ENCODE data around the gene LMLN.

Gene LMLN

DNA sequence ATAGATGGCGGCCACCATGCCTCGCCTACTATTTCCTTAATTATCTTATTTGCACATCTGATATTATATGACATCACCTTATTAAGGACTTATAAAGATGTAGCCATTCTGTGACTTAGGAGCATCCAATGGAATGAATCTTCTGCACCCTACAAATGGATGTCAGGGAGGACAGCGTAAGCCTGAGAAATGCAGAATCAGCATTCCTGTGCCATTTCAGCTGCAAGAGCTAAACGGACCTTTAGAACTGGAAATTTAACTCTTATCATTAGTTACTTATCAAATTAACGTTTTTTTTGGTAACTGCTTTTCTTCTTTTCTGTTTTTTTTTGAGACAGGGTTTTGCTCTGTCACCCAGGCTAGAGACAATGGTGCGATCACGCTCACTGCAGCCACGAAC is 65.6 kb downstream of the LMLN start:
- H3K36me3 ChIP-seq (ENCODE audit: control insufficient read depth in 1 of 2, insufficient read depth in 2 of 2, low read length in 2 of 2), result peaks cover 0 to 3% of the 10 kb centered on the region in 2 donors
- no peaks in the 10 kb centered on the region for H3K9me3 ChIP-seq (ENCODE audit: control insufficient read depth in 1 of 2, low read length in 2 of 2)
- no peaks in the 10 kb centered on the region for H3K4me1 ChIP-seq (ENCODE audit: control insufficient read depth in 1 of 2, insufficient read depth in 2 of 2, low read length in 2 of 2)
- no peak overlapping the region for H3K9ac ChIP-seq (ENCODE audit: low read depth in 1 of 2, low read length in 2 of 2)
- H3K27ac ChIP-seq (ENCODE audit: low read depth, low read length), result no peak overlapping the region
- H3K27me3 ChIP-seq (ENCODE audit: control insufficient read depth in 1 of 2, insufficient read depth in 2 of 2, low read length in 2 of 2), result no peaks in the 10 kb centered on the region
- no peak overlapping the region for H3K4me3 ChIP-seq (ENCODE audit: low read depth in 1 of 2, low read length in 2 of 2)

GRCh38 chr3:198026620-198027019 is 66.6 kb downstream of the LMLN start:
- Histone ChIP-seq H3K4me3 (ENCODE audit: low read depth in 1 of 2, low read length in 2 of 2) (no peak overlapping the region), H3K9ac (ENCODE audit: low read depth in 1 of 2, low read length in 2 of 2) (no peak overlapping the region), H3K4me1 (ENCODE audit: control insufficient read depth in 1 of 2, insufficient read depth in 2 of 2, low read length in 2 of 2) (no peaks in the 10 kb centered on the region), H3K27ac (ENCODE audit: low read depth, low read length) (no peak overlapping the region), H3K27me3 (ENCODE audit: control insufficient read depth in 1 of 2, insufficient read depth in 2 of 2, low read length in 2 of 2) (no peaks in the 10 kb centered on the region), H3K9me3 (ENCODE audit: control insufficient read depth in 1 of 2, low read length in 2 of 2) (no peaks in the 10 kb centered on the region), H3K36me3 (ENCODE audit: control insufficient read depth in 1 of 2, insufficient read depth in 2 of 2, low read length in 2 of 2) (peaks cover 0 to 3% of the 10 kb centered on the region in 2 donors)

DNA sequence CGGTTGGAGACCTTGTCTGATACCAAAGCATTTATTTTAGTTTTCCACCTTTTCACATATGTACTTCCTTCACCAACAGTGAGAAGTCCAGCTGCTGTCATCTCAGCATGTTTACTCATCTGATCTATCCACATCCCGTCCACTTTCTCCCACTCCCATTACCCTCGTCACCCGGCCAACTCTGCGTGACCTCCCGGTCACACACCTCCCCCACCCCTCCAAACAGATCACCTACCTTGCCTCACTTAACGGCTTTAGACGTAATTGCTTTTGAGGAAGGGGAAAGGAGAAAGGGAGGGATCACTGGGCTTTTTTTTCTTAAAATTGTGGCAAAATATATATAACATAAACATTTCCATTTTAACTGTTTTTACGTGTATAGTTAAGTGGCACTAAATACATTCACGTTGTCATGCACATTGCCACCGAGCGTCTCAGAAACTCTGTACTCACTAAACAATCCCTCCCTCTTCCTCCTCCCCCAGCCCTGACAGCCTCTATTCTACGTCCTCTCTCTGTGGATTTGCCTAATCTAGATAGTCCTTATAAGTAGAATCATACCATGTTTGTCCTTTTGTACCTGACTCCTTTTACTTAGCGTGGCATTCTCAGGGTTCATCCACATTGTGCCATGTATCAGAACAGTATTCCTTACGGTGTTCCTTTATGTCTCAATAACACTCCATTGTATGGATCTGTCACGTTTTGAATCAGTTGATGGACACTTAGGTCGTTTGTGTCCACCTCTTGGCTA is 67.2 kb downstream of the LMLN start:
- Histone ChIP-seq H3K27ac (ENCODE audit: low read depth, low read length) (no peak overlapping the region), H3K4me3 (ENCODE audit: low read depth in 1 of 2, low read length in 2 of 2) (no peak overlapping the region), H3K9me3 (ENCODE audit: control insufficient read depth in 1 of 2, low read length in 2 of 2) (no peaks in the 10 kb centered on the region), H3K9ac (ENCODE audit: low read depth in 1 of 2, low read length in 2 of 2) (no peak overlapping the region), H3K27me3 (ENCODE audit: control insufficient read depth in 1 of 2, insufficient read depth in 2 of 2, low read length in 2 of 2) (no peaks in the 10 kb centered on the region), H3K36me3 (ENCODE audit: control insufficient read depth in 1 of 2, insufficient read depth in 2 of 2, low read length in 2 of 2) (peaks cover 0 to 3% of the 10 kb centered on the region in 2 donors), H3K4me1 (ENCODE audit: control insufficient read depth in 1 of 2, insufficient read depth in 2 of 2, low read length in 2 of 2) (no peaks in the 10 kb centered on the region)

GRCh38 chr3:198027799-198028390 is 67.9 kb downstream of the LMLN start:
- H3K36me3 ChIP-seq (ENCODE audit: control insufficient read depth in 1 of 2, insufficient read depth in 2 of 2, low read length in 2 of 2), result no peaks in the 10 kb centered on the region

GRCh38 chr3:198028718-198029117 is 68.7 kb downstream of the LMLN start:
- no peak overlapping the region for H3K4me3 ChIP-seq (ENCODE audit: low read depth in 1 of 2, low read length in 2 of 2)
- no peaks in the 10 kb centered on the region for H3K36me3 ChIP-seq (ENCODE audit: control insufficient read depth in 1 of 2, insufficient read depth in 2 of 2, low read length in 2 of 2)
- H3K27me3 ChIP-seq (ENCODE audit: control insufficient read depth in 1 of 2, insufficient read depth in 2 of 2, low read length in 2 of 2), result no peaks in the 10 kb centered on the region
- no peaks in the 10 kb centered on the region for H3K9me3 ChIP-seq (ENCODE audit: control insufficient read depth in 1 of 2, low read length in 2 of 2)
- no peak overlapping the region for H3K27ac ChIP-seq (ENCODE audit: low read depth, low read length)
- no peaks in the 10 kb centered on the region for H3K4me1 ChIP-seq (ENCODE audit: control insufficient read depth in 1 of 2, insufficient read depth in 2 of 2, low read length in 2 of 2)
- no peak overlapping the region for H3K9ac ChIP-seq (ENCODE audit: low read depth in 1 of 2, low read length in 2 of 2)

More at GRCh38 chr3:198027799-198028390, 67.9 kb downstream of the LMLN start:
- no peaks in the 10 kb centered on the region for H3K9me3 ChIP-seq (ENCODE audit: control insufficient read depth in 1 of 2, low read length in 2 of 2)
- no peak overlapping the region for H3K27ac ChIP-seq (ENCODE audit: low read depth, low read length)
- H3K27me3 ChIP-seq (ENCODE audit: control insufficient read depth in 1 of 2, insufficient read depth in 2 of 2, low read length in 2 of 2), result no peaks in the 10 kb centered on the region
- no peaks in the 10 kb centered on the region for H3K4me1 ChIP-seq (ENCODE audit: control insufficient read depth in 1 of 2, insufficient read depth in 2 of 2, low read length in 2 of 2)
- H3K4me3 ChIP-seq (ENCODE audit: low read depth in 1 of 2, low read length in 2 of 2), result no peak overlapping the region
- no peak overlapping the region for H3K9ac ChIP-seq (ENCODE audit: low read depth in 1 of 2, low read length in 2 of 2)

GRCh38 chr3:198030125-198030524 is 70.1 kb downstream of the LMLN start:
- Histone ChIP-seq H3K4me1 (ENCODE audit: control insufficient read depth in 1 of 2, insufficient read depth in 2 of 2, low read length in 2 of 2) (no peaks in the 10 kb centered on the region), H3K27ac (ENCODE audit: low read depth, low read length) (no peak overlapping the region), H3K4me3 (ENCODE audit: low read depth in 1 of 2, low read length in 2 of 2) (no peak overlapping the region), H3K36me3 (ENCODE audit: control insufficient read depth in 1 of 2, insufficient read depth in 2 of 2, low read length in 2 of 2) (no peaks in the 10 kb centered on the region), H3K27me3 (ENCODE audit: control insufficient read depth in 1 of 2, insufficient read depth in 2 of 2, low read length in 2 of 2) (no peaks in the 10 kb centered on the region), H3K9me3 (ENCODE audit: control insufficient read depth in 1 of 2, low read length in 2 of 2) (no peaks in the 10 kb centered on the region), H3K9ac (ENCODE audit: low read depth in 1 of 2, low read length in 2 of 2) (no peak overlapping the region)

GRCh38 chr3:198030726-198031125 is 70.7 kb downstream of the LMLN start:
- H3K9ac ChIP-seq (ENCODE audit: low read depth in 1 of 2, low read length in 2 of 2), result no peak overlapping the region
- H3K9me3 ChIP-seq (ENCODE audit: control insufficient read depth in 1 of 2, low read length in 2 of 2), result no peaks in the 10 kb centered on the region
- H3K27me3 ChIP-seq (ENCODE audit: control insufficient read depth in 1 of 2, insufficient read depth in 2 of 2, low read length in 2 of 2), result no peaks in the 10 kb centered on the region
- no peaks in the 10 kb centered on the region for H3K4me1 ChIP-seq (ENCODE audit: control insufficient read depth in 1 of 2, insufficient read depth in 2 of 2, low read length in 2 of 2)
- H3K36me3 ChIP-seq (ENCODE audit: control insufficient read depth in 1 of 2, insufficient read depth in 2 of 2, low read length in 2 of 2), result no peaks in the 10 kb centered on the region
- H3K27ac ChIP-seq (ENCODE audit: low read depth, low read length), result no peak overlapping the region
- no peak overlapping the region for H3K4me3 ChIP-seq (ENCODE audit: low read depth in 1 of 2, low read length in 2 of 2)

DNA sequence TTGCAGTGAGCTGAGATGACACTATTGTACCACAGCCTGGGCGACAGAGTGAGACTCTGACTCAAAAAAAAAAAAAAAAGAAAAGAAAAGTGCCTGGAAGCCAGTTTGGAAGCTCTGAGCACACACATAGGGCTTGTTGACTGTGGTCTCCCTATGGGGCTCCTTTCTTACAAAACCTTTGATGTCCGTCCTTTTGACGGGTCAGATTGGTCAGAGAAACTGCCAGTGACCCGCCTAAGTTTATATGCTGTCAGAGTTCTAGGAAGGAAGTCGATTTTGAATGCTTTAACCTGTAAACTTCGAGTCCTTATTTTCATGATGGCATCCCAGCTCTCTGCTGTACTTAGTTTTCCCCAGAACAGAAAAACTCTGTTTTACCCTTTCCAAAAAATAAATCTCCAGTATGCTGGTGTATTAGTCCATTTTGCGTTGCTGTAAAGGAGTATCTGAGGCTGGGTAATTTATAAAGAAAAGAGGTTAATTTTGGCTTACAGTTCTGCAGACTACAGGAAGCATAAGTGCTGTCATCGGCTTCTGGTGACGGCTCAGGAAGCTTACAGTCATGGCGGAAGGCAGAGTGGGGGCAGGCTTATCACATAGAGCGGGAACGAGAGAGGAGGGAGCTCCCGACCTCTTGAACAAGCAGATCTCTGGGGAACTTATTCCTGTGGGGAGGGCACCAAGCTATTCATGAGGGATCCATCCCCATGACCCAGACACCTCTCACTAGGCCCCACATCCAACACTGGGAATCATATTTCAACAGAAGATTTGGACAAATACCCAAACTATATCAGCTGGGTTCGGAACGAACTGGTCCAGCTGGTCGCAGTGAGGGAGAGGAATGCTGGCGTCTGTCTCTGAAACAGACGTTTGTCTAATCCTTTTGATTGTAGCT is 72.3 kb downstream of the LMLN start:
- Histone ChIP-seq H3K27me3 (ENCODE audit: control insufficient read depth in 1 of 2, insufficient read depth in 2 of 2, low read length in 2 of 2) (no peaks in the 10 kb centered on the region), H3K9me3 (ENCODE audit: control insufficient read depth in 1 of 2, low read length in 2 of 2) (no peaks in the 10 kb centered on the region), H3K9ac (ENCODE audit: low read depth in 1 of 2, low read length in 2 of 2) (no peak overlapping the region), H3K27ac (ENCODE audit: low read depth, low read length) (no peak overlapping the region), H3K4me1 (ENCODE audit: control insufficient read depth in 1 of 2, insufficient read depth in 2 of 2, low read length in 2 of 2) (no peaks in the 10 kb centered on the region), H3K36me3 (ENCODE audit: control insufficient read depth in 1 of 2, insufficient read depth in 2 of 2, low read length in 2 of 2) (no peaks in the 10 kb centered on the region), H3K4me3 (ENCODE audit: low read depth in 1 of 2, low read length in 2 of 2) (no peak overlapping the region)

GRCh38 chr3:198043119-198043518 is 83.1 kb downstream of the LMLN start:
- H3K9ac ChIP-seq (ENCODE audit: low read depth in 1 of 2, low read length in 2 of 2), result no peak overlapping the region
- H3K4me1 ChIP-seq (ENCODE audit: control insufficient read depth in 1 of 2, insufficient read depth in 2 of 2, low read length in 2 of 2), result no peaks in the 10 kb centered on the region
- no peaks in the 10 kb centered on the region for H3K9me3 ChIP-seq (ENCODE audit: control insufficient read depth in 1 of 2, low read length in 2 of 2)
- peaks cover 0 to 4% of the 10 kb centered on the region in 2 donors for H3K36me3 ChIP-seq (ENCODE audit: control insufficient read depth in 1 of 2, insufficient read depth in 2 of 2, low read length in 2 of 2)
- H3K4me3 ChIP-seq (ENCODE audit: low read depth in 1 of 2, low read length in 2 of 2), result no peak overlapping the region
- H3K27ac ChIP-seq (ENCODE audit: low read depth, low read length), result no peak overlapping the region
- H3K27me3 ChIP-seq (ENCODE audit: control insufficient read depth in 1 of 2, insufficient read depth in 2 of 2, low read length in 2 of 2), result no peaks in the 10 kb centered on the region

Data from duodenal mucosa (tissue), 2 donors.